IPS-15b (cell line): ENCODE data around the gene TNC.

Source experiments
- H3K27me3 ChIP-seq: one replicate; pipeline ENCODE4 v1.6.1; 2013; ENCODE audit warnings: low read length; ENCODE audit not compliant: control insufficient read depth, insufficient read depth
- H3K36me3 ChIP-seq: one replicate; pipeline ENCODE4 v1.6.1; 2013; ENCODE audit warnings: low read length; ENCODE audit not compliant: control insufficient read depth, insufficient read depth
- H3K4me1 ChIP-seq: one replicate; pipeline ENCODE4 v1.6.1; 2013; ENCODE audit warnings: mild to moderate bottlenecking, low read length; ENCODE audit not compliant: control insufficient read depth, insufficient read depth
- H3K4me3 ChIP-seq: one replicate; pipeline ENCODE4 v1.5.1; 2013; ENCODE audit warnings: low read depth, low read length
- H3K9ac ChIP-seq: one replicate; pipeline ENCODE4 v1.6.1; 2013; ENCODE audit warnings: low read depth, mild to moderate bottlenecking, low read length
- H3K9me3 ChIP-seq: one replicate; pipeline ENCODE4 v1.6.1; 2013; ENCODE audit warnings: mild to moderate bottlenecking, low read length; ENCODE audit not compliant: control insufficient read depth, insufficient read depth

Gene TNC

DNA sequence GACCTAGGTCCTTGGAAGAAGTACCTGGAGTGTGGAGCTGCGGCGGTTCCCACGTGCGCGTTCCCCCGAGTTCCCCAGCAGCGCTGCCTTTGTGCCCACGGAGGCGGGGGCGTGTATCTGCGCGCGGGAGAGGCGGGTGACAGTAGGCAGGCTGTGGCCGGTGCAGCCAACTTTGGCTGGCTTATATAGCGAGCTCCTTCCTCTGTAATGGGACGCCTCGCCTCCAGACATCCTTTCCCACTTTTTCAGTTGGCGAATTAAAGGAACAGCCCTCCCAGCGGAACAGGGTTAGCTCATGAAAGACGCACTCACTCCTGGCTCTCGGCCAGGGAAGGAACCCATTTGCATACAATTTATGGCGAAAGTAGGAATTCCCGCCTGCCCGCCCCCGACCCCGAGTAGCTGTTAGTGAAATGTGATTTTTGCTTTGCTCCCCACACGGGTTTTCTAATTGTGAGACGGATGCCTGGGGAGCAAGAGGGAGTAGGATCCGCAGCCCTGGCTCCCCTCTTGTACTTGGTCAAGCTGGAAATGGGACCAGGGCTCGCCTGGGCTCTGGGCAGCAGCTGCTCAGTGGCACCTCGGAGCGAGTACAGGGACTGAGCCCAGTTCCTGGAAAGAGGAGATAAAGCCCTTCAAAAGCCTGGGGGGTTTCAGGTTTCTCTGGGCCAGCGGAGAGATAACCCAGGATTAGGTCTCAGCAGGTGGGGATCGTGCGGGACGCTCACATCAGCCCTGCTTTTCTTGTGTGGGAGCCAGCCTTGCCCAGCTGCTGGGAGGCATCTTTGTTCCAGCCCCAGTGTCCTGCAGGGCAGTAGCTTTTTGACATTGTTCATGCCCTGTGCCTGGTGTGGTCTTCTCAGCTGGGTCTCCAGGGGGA lies at the start of gene TNC:
TSS of gene TNC (minus strand) at position 159 of the 880 bp plus-strand sequence. CDS start 27,139 bp downstream, outside the sequence.
- Histone ChIP-seq H3K4me3 (peak within 1 kb of the TSS; percentile 56), H3K27me3 (peaks cover 92% of the 10 kb centered on the region), H3K9me3 (no peaks in the 10 kb centered on the region), H3K9ac (no peak within 1 kb of the TSS), H3K4me1 (peaks cover 10% of the 10 kb centered on the region), H3K36me3 (no peaks in the 10 kb centered on the region)

DNA sequence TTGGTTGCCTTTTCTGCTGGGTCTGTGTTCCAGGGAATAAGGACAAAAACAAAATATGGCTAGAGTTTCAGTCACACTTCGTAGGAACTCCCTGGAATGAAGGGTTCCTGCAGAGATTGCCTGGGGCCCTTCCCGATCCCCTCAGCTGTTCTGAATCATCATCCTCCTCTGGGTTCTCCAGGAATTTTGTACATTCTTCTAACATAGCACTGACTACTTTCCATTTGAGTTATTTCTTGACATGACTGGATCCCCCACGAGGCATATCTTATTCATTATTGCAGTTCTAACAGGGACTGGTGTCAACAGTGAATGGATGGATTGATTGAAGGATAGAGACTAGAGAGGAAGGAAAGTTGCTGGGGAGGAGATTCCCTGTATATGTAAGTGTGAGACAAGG lies 49.2 kb upstream of the TNC start:
- Histone ChIP-seq H3K9ac (no peak overlapping the region), H3K36me3 (no peaks in the 10 kb centered on the region), H3K9me3 (no peaks in the 10 kb centered on the region), H3K4me3 (no peak overlapping the region), H3K4me1 (peaks cover 13% of the 10 kb centered on the region), H3K27me3 (no peaks in the 10 kb centered on the region)

DNA sequence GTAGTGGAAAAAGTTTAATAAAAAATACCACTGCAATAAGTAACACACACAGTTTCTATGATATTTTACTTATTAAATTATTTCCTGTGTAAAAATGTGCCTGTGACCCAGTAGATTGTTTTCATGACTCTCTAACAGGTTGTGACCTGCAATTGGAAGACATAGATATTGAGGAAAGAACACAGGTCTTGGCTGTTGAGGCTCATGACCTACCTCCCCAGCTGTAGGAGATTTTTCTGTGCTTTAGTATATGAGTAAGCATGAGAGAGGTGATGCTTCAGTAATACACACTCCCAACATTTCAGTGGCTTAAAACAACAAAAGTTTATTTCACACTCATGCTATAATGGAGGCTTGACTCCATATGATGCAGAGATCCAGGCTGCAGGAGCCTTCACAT lies 47.3 kb upstream of the TNC start:
- H3K27me3 ChIP-seq: no peaks in the 10 kb centered on the region
- peaks cover 5% of the 10 kb centered on the region for H3K4me1 ChIP-seq

DNA sequence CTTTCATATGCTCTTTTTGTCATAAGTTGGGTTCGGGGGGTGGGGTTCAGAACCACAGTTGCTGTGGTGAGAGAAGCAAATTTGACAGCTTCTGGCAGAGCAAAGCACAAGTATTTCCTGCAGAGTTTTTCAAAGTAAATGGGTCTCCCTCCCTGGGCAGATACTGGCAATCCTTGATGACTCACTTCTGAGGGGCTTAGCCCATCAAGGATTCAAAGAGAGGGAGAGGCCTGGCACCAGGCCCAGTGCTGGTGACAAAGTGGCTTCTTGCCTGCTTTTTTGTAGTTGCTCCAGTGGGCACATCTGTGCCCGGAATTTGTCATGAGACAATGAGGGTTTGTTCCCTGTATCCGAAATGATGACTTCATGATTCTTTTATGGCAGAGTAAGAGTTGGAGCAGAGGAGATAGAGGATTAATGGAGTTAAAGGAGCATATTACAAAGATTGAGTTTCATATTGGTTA lies 46.6 kb upstream of the TNC start:
- H3K4me1 ChIP-seq: peaks cover 5% of the 10 kb centered on the region
- H3K9ac ChIP-seq: no peak overlapping the region
- no peaks in the 10 kb centered on the region for H3K9me3 ChIP-seq
- H3K27me3 ChIP-seq: no peaks in the 10 kb centered on the region
- H3K4me3 ChIP-seq: no peak overlapping the region
- no peaks in the 10 kb centered on the region for H3K36me3 ChIP-seq

More for the DNA sequence above, 47.3 kb upstream of the TNC start:
- H3K36me3 ChIP-seq: no peaks in the 10 kb centered on the region
- no peak overlapping the region for H3K4me3 ChIP-seq
- H3K9me3 ChIP-seq: no peaks in the 10 kb centered on the region
- no peak overlapping the region for H3K9ac ChIP-seq

DNA sequence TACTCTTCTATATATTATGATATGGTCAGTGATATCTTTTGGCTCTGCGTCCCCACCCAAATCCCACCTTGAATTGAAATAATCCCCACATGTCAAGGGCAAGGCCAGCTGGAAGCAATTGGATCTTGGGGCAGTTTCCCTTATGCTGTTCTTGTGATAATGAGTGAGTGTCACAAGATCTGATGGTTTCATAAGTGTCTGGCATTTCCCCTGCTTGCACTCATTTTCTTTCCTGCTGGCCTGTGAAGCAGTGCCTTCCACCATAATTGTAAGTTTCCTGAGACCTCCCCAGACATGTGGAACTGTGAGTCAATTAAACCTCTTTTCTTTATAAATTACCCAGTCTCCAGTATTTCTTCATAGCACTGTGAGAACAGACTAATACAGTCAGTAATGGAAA lies 45.0 kb upstream of the TNC start:
- Histone ChIP-seq H3K4me3 (no peak overlapping the region), H3K9ac (no peak overlapping the region), H3K27me3 (no peaks in the 10 kb centered on the region), H3K9me3 (no peaks in the 10 kb centered on the region), H3K36me3 (no peaks in the 10 kb centered on the region), H3K4me1 (peaks cover 5% of the 10 kb centered on the region)

DNA sequence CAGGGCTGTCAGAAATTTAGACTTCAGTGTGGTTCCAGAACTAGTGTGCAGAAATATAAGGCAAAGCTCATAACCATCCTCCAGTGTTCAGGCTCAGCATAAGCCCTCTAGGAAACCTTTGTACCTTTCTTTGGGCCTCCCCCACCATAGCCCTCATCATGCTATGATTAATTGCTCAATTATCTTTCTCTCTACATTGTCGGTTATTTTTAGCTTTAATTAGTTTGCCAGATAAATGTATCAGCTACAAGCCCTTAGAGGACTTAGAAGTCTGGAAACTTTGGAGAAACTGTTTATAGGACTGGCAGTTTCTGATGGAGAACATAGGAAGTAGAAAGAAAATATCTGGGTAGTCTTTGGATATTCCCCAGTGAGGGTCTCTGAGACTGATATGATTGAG lies 43.5 kb upstream of the TNC start:
- Histone ChIP-seq H3K9me3 (no peaks in the 10 kb centered on the region), H3K9ac (no peak overlapping the region), H3K36me3 (no peaks in the 10 kb centered on the region), H3K4me3 (no peak overlapping the region), H3K27me3 (no peaks in the 10 kb centered on the region), H3K4me1 (peaks cover 5% of the 10 kb centered on the region)

DNA sequence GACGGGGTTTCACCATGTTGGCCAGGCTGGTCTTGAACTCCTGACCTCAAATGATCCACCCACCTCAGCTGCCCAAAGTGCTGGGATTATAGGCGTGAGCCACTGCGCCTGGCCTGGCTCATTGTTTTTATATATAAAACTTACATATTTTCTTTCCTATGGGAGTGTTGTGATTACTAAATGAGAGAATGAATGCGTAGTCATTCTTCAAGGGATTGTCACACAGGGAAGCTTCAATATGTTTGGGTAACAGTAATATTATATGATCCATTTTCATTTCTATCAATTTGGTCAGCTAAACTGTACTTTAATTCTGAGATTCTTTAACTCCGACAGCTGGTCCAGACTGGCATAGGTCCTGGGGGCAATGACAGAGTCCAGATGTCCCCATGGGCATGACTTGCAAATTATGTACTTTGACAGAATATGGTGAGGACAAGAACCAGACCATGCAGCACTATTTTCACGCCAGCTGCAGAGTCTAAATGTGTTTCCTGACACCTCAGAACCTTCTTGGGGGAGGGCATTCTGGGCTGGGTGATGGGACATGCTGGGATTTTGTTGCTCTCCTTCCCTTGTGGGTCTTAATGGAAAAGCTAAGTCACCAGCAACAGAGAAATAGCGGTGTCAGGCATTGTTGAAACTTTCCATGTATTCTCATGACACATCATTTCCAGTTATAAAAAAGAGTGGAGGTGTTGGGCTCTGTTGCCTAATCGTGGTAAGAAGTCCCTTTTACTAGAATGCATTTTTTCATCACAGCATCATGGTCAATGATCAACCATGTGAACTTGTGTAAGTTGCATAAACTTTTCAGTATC lies 40.9 kb upstream of the TNC start:
- Histone ChIP-seq H3K4me1 (no peaks in the 10 kb centered on the region), H3K9ac (no peak overlapping the region), H3K36me3 (no peaks in the 10 kb centered on the region), H3K4me3 (no peak overlapping the region), H3K9me3 (no peaks in the 10 kb centered on the region), H3K27me3 (no peaks in the 10 kb centered on the region)

DNA sequence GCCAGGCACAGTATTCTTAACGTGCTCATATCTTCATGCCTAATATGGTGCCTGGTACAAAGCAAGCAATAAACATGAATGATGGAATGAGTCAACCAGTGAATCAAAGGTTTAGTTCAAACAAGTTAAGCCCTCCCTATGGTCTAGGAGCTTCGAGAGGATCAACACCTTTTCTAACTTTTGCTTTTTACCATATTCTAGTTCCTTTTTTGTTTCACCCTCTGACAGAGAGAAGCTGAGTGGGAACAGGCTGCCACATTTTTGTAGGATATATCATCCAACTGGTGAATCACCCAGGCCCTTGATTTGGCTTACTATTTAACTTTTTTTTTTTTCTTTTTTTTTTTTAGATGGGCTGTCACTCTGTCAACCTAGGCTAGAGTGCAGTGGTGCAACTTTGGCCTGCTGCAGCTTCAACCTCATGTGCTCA lies 39.3 kb upstream of the TNC start:
- Histone ChIP-seq H3K9me3 (no peaks in the 10 kb centered on the region), H3K36me3 (no peaks in the 10 kb centered on the region), H3K4me3 (no peak overlapping the region), H3K9ac (no peak overlapping the region), H3K27me3 (no peaks in the 10 kb centered on the region), H3K4me1 (no peaks in the 10 kb centered on the region)

DNA sequence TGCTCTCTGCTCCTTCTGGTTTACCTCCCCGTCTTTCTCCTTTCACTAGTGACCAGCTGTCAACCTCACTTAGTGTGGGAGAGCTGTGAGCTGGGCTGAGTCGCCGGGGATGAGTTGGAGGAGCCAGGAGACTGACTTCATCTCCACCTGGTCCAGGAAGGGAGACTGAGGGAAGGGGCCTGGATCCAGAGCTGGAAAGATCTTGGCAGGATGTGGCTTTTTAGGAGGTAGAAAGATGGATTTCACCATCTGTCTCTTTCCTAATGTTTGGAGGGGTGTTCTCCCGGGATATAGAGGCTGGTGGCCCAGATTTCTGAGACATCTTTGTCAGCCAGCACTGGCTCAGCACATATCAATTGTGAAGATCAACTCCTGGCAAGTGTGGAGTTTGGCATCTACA lies 37.1 kb upstream of the TNC start:
- Histone ChIP-seq H3K36me3 (no peaks in the 10 kb centered on the region), H3K4me3 (no peak overlapping the region), H3K27me3 (no peaks in the 10 kb centered on the region), H3K4me1 (no peaks in the 10 kb centered on the region), H3K9me3 (no peaks in the 10 kb centered on the region), H3K9ac (no peak overlapping the region)

DNA sequence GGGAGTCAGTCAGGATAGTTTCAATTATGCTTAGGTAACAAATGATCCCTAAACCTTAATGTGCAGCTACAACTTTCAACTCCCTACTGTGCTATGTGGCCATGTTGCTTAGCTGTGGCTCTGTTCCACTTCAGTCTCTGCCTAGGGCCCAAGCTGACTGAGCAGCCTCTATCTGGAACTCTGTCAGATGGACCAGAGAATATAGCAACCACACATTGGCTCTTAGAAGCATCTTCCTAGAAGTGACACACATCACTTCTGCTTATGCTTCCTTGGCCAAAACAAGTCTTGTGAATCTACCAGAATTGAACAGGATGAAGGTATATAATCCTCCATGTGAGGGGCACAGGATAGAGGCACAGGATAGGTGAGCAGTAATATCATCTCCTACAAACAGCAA lies 36.7 kb upstream of the TNC start:
- no peaks in the 10 kb centered on the region for H3K4me1 ChIP-seq
- H3K9me3 ChIP-seq: no peaks in the 10 kb centered on the region

DNA sequence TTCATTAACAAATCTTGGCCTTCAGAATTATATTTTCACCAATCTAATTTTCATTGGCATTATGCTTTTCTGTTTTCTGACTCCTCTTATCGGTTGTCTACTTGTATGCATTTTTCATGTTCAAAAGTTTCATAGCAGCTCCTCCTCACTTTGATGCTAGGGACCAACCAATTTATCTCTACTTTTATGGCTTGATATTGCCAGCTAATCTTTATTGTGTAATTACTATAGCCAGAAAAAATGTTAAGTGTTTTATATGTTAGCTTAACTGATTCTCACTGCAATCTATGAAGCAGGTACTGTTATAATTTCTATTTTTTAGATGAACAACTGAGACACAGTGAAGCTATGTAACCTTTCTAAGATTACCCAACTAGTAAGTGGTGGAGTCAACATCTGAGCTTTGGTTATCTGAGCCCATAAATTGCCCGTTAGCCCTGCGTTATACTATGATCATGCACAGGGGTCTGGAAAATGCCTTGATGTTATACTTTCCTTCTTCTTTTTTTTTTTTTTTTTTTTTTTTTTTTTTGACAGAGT lies 34.4 kb upstream of the TNC start:
- H3K4me3 ChIP-seq: no peak overlapping the region
- H3K9ac ChIP-seq: no peak overlapping the region
- no peaks in the 10 kb centered on the region for H3K36me3 ChIP-seq
- no peaks in the 10 kb centered on the region for H3K9me3 ChIP-seq
- no peaks in the 10 kb centered on the region for H3K4me1 ChIP-seq
- no peaks in the 10 kb centered on the region for H3K27me3 ChIP-seq

More for the DNA sequence above, 36.7 kb upstream of the TNC start:
- H3K27me3 ChIP-seq: no peaks in the 10 kb centered on the region
- no peaks in the 10 kb centered on the region for H3K36me3 ChIP-seq
- no peak overlapping the region for H3K9ac ChIP-seq
- no peak overlapping the region for H3K4me3 ChIP-seq
